ENCODE data around the gene DMXL2. TPM values are rescaled to one million over a fixed set of nuclear protein-coding genes. Genes with fewer than 3 reads are reported as not detected.

DMXL2 gene
- total RNA-seq, 2 donors from 2014 or later = 21.7 to 33.4 TPM

DNA sequence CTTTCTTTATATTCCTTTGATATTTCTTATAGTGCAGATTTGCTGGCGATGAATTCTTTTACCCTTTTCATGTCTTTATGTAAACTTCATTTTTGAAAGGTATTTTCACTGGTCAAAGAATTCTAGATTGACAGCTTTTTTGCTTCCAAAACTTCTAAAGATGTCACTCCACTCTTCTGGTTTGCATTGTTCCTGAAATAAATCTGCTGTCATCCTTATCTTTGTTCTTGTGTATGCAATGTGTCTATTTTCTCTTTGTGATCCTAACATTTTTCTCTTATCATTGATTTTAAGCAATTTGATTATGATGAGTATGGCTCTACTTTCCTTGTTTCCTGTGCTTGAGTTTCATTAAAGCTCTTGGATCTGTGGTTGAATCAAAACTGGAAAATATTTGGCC lies 177.8 kb downstream of the DMXL2 start:
- Histone ChIP-seq H3K4me1 (no peaks in the 10 kb centered on the region), H3K9ac (ENCODE audit: low read depth in 2 of 2, low read length in 2 of 2) (no peak overlapping the region), H3K36me3 (no peaks in the 10 kb centered on the region), H3K4me3 (no peak overlapping the region), H3K27ac (no peak overlapping the region), H3K9me3 (no peaks in the 10 kb centered on the region), H3K27me3 (no peaks in the 10 kb centered on the region)
- intact Hi-C loops (cut with DNase I) = no loop called here
- TF ChIP-seq, protein P1, sequence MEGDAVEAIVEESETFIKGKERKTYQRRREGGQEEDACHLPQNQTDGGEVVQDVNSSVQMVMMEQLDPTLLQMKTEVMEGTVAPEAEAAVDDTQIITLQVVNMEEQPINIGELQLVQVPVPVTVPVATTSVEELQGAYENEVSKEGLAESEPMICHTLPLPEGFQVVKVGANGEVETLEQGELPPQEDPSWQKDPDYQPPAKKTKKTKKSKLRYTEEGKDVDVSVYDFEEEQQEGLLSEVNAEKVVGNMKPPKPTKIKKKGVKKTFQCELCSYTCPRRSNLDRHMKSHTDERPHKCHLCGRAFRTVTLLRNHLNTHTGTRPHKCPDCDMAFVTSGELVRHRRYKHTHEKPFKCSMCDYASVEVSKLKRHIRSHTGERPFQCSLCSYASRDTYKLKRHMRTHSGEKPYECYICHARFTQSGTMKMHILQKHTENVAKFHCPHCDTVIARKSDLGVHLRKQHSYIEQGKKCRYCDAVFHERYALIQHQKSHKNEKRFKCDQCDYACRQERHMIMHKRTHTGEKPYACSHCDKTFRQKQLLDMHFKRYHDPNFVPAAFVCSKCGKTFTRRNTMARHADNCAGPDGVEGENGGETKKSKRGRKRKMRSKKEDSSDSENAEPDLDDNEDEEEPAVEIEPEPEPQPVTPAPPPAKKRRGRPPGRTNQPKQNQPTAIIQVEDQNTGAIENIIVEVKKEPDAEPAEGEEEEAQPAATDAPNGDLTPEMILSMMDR (IDR thresholded peaks at IDR 0.05) = no peak
- no peak for DNase-seq

DNA sequence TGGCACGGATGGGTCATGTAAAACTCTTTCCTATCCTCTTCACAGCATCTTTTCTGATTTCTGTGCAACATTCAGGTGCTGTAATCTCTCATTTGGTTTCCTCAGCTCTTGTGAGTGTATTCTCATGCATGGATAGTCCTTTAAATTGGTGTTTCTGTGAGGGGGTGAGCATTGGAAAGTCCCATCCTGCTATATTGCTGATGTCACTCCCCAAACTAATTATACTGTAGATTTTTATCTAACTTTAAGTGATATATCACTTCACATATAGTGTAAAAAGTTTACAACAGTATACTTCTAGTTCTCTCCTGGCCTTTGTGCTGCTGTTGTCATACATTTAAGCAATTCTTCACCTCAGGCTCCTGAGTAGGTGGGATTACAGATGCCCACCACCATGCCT lies 178.5 kb downstream of the DMXL2 start:
- DNase-seq = no peak
- TF ChIP-seq, protein P1 (IDR thresholded peaks at IDR 0.05) = no peak
- Histone ChIP-seq H3K9me3 (no peaks in the 10 kb centered on the region), H3K4me1 (no peaks in the 10 kb centered on the region), H3K27me3 (no peaks in the 10 kb centered on the region), H3K36me3 (no peaks in the 10 kb centered on the region), H3K9ac (ENCODE audit: low read depth in 2 of 2, low read length in 2 of 2) (no peak overlapping the region), H3K27ac (no peak overlapping the region), H3K4me3 (no peak overlapping the region)
- intact Hi-C loops (cut with DNase I) = no loop called here

DNA sequence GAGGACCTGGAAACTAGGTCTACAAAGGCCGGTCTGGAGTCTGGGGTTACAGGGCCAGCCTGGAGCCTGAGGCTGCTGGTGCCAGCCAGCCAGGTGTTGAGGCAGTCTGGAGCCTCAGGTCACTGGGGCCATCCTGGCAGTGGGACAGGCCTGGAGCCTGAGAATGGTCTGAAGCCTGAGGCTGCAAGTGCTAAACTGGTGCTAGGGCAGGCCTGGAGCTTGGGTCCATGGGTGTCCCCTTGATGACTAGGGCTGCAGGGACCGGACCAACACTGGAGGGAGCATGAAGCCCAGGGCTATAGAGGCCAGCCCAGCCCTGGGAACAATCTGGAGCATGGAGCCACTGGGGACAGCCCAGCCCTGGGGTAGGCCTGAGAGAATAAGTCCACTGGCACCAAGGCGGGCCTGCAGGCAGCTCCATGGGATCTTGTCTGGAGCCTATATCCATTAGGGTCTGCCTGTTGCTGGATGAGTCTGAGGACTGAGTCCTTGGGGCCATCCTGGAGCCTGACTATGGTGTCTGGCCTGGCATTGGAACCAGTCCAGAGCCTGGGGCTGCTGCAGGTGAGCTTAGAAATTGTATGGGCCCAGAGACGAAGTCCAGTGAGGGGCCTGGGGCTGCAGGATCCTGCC lies 179.2 kb downstream of the DMXL2 start:
- H3K4me3 ChIP-seq = no peak overlapping the region
- intact Hi-C loops (cut with DNase I) = no loop called here

DNA sequence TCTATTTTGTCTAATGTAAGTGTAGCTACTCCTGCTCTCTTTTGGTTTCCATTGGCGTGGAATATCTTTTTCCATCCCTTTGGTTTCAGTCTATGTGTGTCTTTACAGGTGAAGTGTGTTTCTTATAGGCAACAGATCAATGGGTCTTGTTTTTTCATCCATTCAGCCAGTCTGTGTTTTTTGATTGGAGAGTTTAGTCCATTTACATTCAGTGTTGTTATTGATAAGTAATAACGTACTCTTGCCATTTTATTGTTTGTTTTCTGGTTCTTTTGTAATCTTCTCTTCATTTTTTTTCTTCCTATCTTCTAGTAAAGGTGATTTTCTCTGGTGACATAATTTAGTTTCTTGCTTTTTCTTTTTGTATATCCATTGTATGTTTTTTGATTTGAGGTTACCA lies 184.0 kb downstream of the DMXL2 start:
- TF ChIP-seq, protein P1 (IDR thresholded peaks at IDR 0.05) = no peak
- intact Hi-C loops (cut with DNase I) = no loop called here

More for the DNA sequence above, 179.2 kb downstream of the DMXL2 start:
- Histone ChIP-seq H3K27ac (no peak overlapping the region), H3K9me3 (no peaks in the 10 kb centered on the region), H3K4me1 (no peaks in the 10 kb centered on the region), H3K36me3 (no peaks in the 10 kb centered on the region), H3K9ac (ENCODE audit: low read depth in 2 of 2, low read length in 2 of 2) (no peak overlapping the region), H3K27me3 (no peaks in the 10 kb centered on the region)
- DNase-seq = no peak
- TF ChIP-seq, protein P1 (IDR thresholded peaks at IDR 0.05) = no peak

DNA sequence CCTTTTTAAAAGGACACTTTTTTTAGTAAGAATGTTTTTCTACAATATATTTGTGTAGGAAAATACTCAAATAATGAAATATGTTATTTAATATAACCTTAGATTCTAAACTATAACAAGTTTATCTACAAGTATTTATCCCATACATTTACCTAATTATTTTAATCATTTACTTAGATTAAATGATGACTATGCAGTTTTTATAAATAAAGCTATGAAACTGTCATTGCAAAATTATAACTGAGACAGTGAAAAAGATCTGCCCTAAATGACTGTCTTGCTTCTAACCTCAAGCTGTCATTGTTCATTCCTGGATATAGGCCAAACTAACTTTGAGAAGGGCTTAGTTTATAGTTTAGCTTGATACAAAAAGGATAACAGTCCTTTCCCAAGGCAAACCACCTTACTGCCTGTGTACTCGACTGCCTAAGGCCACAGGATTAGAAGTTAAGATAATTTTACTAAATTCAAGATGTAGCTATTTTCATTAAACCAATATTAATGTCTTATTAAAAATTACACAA lies 197.0 kb downstream of the DMXL2 start:
- TF ChIP-seq, protein P1 (IDR thresholded peaks at IDR 0.05) = no peak
- intact Hi-C loops (cut with DNase I) = no loop called here
- Histone ChIP-seq H3K9me3 (no peaks in the 10 kb centered on the region), H3K27ac (no peak overlapping the region), H3K4me3 (no peak overlapping the region), H3K36me3 (no peaks in the 10 kb centered on the region), H3K9ac (ENCODE audit: low read depth in 2 of 2, low read length in 2 of 2) (no peak overlapping the region), H3K4me1 (no peaks in the 10 kb centered on the region), H3K27me3 (no peaks in the 10 kb centered on the region)
- no peak for DNase-seq

More for the DNA sequence above, 184.0 kb downstream of the DMXL2 start:
- no peak overlapping the region for H3K27ac ChIP-seq
- H3K4me3 ChIP-seq = no peak overlapping the region
- no peaks in the 10 kb centered on the region for H3K9me3 ChIP-seq
- no peaks in the 10 kb centered on the region for H3K36me3 ChIP-seq
- no peaks in the 10 kb centered on the region for H3K4me1 ChIP-seq
- H3K27me3 ChIP-seq = no peaks in the 10 kb centered on the region
- no peak overlapping the region for H3K9ac ChIP-seq (ENCODE audit: low read depth in 2 of 2, low read length in 2 of 2)
- no peak for DNase-seq
